Activated CD4-positive, alpha-beta T cell treated with anti-CD3 and anti-CD28 coated beads, Interleukin-2, amount 50 U/mL, for 16 hours (primary cell): Measurements from ENCODE around the gene KRT9.

Source experiments
- DNase-seq: peaks from one replicate; pipeline ENCODE4 v3.0.0-alpha.2; 2020

The KRT9 gene

DNA sequence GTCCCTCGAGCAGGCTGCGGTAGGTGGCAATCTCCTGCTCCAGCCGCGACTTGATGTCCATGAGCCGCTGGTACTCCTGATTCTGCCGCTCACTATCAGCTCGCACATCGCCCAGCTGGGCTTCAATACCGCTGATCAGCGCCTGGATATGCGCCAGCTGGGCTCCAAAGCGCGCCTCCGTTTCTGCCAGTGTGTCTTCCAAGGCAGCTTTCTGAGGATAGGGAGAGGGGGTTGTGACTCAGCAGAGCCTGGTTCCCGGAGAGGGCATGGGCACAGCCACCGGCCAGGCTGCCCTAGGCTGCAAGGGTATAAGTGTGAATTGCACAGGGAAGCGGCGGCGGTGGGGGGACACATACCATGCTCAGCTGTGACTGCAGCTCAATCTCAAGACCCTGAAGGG, 48.1 kb downstream of the KRT9 start:
- no peak for DNase-seq

DNA sequence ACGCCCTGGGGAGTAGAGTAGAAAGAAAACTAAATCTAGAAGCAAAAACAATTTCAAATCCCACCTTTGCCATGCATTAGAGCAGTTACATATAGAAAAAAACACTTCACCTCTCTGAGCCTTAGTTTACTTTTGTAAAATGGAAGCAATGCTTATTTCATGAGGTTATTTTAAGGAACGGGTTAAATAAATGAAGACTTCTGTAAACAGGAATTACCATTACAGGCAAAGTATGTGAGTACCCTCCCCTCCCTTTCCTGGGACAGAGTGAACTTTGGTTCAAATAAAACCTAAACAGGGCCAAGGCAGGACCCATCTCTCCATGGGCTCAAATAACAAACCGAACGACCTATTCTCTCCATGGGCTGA, 48.6 kb downstream of the KRT9 start:
- no peak for DNase-seq

DNA sequence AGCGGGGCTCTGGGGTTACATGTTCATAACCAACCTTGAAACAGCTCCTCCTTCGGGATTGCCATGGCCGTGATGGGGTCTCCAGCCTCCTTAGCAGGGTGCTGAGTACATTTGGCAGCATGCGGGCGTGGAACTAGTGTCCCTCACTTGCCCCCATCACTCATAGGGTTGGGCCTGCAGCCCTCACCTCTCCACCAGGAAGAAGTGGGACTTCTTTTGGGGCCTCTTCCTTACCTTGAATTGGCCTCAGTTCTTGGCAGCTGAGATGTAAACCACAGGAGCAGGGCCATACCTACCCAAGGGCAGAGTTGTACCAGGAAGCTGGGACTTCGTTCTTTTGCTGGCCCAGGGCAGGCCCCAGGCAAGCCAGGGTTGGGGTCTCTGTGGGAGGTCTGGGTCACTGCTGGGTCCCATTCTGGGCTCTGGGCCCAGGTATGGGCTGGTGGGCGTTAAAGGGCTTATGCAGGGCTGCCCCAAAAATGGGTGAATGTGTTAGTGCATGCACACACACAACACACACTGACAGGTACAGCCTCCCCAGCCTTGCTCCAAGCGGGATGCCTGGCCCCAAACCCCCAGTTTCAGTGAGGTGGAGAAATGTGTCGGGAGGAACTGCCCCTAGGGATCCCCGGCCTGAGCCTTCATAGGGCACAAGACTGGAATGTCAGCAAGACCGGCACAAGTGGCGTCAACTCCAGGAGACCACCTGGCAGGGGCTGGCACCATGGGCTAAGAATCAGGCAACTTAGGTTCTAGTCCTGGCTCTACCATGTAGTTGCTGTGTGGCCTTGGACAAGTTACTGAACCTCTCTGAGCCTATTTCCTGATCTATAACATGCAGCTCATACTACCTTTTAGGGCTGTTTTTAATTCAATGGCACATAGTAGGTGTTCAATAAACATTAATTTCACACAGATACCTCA, 49.3 kb downstream of the KRT9 start:
- no peak for DNase-seq

DNA sequence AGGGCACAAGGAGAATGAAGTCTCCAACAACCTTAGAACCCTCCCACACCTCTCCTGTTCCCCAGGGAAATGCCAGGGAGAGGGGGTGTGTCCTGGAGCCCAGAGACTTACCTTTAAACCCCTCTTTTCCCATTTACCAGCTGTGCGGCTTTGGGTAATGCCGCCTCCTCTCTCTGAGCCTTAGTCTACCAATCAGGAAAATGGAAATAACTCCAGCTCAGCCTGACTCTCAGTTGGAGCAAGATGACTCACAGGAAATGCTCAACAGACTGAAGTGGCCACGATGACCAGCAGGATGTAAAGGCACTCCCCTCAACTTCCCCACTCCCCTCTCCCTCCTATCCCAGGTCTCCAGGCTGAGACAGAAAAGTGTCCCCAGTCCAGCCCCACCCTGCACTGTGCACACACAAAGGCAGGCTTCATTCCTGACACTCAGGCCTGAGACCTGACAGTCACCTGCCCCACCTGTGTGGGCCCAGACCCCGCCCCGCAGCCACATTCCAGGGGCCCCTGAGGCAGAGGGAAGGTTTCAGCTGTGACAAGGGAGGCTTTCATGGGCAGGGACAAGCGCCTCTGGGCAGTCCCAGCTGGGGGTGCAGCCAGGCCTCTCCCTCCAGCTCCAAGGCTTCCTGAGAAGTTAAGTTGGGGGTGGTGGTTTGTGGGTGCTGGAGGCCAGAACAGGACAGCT, 50.1 kb downstream of the KRT9 start:
- no peak for DNase-seq

DNA sequence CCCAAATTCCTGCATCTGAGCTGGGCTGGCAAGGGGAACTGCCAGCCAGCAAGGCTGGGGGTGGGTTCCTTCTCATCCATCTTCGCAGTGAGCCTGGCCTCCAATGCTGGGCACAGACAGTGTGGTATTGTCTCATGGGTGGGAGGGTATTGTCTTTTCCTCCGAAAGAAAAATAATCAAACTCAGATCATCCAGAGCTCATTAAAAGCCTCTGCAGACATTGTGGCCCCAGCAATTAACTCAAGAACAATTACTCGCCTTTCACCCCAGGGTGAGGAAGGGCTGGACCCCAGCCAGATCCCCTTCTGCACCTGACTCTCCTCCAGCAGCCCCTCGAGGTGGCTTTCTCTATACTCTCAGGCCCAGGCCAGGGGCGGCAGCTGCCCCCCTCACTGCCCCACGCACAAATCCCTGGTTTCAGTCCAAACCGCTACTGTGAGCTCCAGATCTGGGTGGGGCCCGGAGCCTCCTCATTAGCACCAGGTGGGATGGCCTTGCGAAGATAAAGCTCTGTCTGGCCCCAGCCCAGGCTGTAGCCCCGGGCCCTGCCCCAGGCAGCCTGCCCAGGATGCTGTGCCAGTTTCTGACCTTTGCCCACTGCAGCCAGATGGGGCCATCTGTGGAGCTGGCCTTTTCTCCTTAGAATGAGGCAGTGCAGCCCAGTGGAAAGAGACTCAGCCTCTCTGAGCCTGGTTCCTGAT, 50.9 kb downstream of the KRT9 start:
- DNase-seq: no peak

DNA sequence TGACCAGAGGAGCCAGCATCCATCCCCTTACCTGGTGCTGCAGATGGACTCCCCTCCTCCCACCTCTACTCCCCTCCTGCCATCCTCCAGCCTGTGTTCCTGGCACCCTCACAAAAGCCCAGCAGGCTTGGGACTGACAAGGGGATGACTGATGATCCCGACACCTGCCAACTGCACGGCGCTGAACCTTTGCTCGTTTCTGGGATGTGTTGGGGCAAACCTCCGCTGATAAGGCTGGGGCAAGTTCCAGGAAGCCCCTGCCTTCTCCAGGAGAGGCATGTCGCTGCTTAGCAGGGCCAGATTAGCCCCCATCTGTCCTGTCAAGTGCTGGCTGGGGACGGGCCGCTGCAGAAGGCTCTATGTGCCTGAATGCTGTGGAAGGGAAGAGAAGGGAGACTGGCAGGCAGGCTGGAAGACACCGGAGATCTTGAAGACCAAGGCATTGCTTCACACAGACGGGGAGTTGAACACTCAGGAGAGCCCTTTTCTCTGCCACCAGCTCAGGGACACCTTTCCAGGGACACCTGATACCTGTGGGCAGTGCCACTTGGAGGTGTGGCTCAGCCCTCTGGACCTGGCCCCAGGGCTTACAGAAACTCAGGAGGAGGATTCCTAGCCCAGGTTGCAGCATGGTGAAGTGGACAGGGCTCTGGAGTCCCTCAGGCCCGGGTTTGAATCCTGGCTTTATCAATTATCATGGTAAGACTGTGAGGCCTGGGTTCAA, 52.2 kb downstream of the KRT9 start:
- DNase-seq: no peak

DNA sequence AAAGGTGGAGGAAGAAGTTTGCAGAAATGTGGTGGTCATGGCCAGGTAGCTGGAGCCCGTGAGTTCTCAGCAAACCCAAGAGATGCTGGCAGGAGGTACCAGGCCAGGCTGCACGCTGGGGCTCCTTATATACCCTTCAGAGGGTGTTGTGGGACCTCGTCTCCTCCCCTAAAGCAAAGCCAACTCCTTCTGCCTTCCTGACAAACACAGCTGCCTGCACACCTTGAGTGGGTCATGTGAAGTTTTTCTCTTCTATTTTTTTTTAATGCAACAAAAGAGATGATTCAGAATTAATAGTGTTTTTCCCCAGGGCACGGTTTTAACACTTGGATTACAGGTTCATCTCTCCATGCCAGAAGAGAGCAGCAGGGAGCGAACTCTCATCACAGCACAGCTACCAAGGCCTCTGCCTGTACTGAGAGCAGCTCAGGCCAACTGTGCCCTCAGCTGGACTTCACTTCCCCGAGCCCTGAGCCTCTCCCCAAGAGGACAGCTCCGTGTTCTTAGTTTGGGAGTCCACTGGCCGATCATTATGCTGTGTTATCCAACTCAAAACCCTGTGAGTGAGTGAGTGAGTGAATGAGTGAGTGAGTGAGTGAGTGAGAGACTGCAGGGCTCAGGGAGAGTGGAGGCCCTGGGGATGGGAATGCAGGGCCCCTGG, 52.9 kb downstream of the KRT9 start, which contains the start of gene KRT15:
Gene KRT15, minus strand, starts transcription at position 102 of the 661 bp plus-strand sequence. Its CDS starts 63 bp downstream, at position 39.
- DNase-seq: no peak

DNA sequence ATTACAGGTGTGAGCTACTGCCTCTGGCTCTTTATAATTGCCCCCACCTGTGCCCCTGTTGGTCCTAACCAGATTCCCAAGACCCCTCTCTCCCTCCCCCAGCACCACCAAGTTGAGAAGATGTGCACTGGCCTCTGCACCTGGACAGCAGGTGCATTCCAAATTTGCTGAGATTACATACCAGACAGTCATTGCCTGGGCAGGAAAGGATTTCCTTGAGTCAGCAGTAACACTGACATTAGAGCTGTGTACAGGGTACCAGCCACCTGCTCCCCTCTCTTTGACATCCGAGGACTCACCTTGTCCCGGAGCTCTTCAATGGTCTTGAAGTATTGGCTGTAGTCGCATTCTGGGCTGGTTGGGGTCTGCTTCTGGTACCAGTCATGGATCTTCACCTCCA, 53.8 kb downstream of the KRT9 start:
- no peak for DNase-seq

DNA sequence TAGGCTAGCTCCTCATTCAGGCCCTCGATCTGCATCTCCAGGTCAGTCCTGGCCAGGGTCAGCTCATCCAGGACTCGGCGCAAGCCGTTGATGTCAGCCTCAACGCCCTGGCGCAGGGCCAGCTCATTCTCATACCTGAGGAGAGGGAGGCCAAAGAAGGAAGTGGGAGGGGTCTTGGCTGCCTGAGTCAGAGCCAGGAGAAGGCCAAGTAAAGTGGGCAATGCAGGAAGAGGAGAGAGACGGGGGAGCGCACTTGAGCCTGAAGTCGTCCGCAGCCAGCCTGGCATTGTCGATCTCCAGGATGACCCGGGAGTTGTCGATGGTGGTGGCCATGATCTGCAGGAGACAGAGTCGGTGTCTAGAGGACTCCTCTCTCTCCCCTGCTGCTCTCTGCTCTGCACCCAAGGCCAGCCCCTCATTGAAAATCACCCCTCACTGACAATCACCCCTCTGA, 55.0 kb downstream of the KRT9 start:
- no peak for DNase-seq

DNA sequence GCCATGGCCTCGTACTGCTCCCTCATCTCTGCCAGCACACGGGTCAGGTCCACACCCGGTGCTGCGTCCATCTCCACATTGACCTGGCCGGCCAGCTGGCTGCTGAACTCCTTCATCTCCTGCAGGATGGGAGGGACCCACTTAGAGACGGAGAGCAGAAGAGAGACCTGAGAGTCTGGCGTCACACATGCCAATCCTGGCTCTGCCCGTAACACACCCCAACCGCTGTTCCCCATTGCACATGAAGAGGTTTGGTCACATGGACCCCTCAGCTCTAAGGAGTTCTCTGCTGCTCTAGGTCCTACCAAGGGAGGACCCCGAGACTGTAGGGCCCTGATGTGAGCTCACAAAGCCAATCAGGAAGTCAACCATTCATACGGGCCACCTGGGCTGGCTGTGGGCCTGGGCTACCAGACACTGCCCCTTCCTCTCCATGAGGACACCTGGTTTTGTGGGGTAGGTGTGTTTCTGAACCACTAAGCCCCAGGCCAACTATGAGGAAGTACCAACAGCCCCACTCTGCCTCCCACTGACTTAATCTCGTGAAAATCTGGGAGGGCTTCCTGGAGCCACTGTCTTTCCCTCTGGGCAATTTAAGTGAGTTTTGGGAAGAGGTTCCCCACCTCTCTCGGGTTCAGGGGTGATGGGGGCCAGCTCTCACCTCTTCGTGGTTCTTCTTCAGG, 55.6 kb downstream of the KRT9 start:
- no peak for DNase-seq
